K562 (cell line): Measurements from ENCODE around the gene SERINC3. TPM values are rescaled to one million over a fixed set of nuclear protein-coding genes. Genes with fewer than 3 reads are reported as not detected.

Source experiments
- ATAC-seq: fragments of 200-7000 bp; cut with Tn5 transposase; 3 replicates; pipeline ENCODE4 v1.9.1; 2020; ENCODE audit warnings: moderate library complexity
- BruUV-seq: library from RNA; stranded (reverse); fragments of 400-500 nt; replicated peaks from 2 replicates; lab custom pipeline; 2021; lab: Mats Ljungman, UMichigan
- CTCF ChIA-PET: fragments of 300-600 bp; formaldehyde crosslinking; extraction: SDS; loops from one replicate; lab custom pipeline; 2021; ENCODE audit warnings: low intra/inter-chr PET ratio; lab: Yijun Ruan, JAX
- POLR2A ChIA-PET: fragments of 300-600, 350-650 bp; sonication (Branson Sonifier 250); formaldehyde crosslinking; extraction: SDS; loops from one replicate; lab custom pipeline; 2021; ENCODE audit warnings: antibody characterized with exemption, inconsistent platforms; lab: Yijun Ruan, JAX
- DNase-seq, 4 experiments: peaks; one replicate each; pipeline versions ENCODE4 v3.0.0 to v3.0.0-alpha.2; 2011 to 2018; ENCODE audit warnings: low spot score in 3 of 4, mixed read lengths in 3 of 4; ENCODE audit errors: extremely low read depth in 1 of 4
- FAIRE-seq: peaks from 2 replicates; lab custom pipeline; 2011; peaks lifted over from hg19 to GRCh38; lab: Jason Lieb, UNC
- H2AFZ ChIP-seq: 2 replicates; pipeline ENCODE4 v1.6.0; 2011; ENCODE audit warnings: low read depth, low read length, control low read depth, inconsistent platforms
- H3K27ac ChIP-seq: fragments of 200-600 bp; 3 replicates; pipeline ENCODE4 v1.8.0; 2011; ENCODE audit warnings: low read depth, mild to moderate bottlenecking, control low read depth, inconsistent platforms, low read length, moderate library complexity, mixed read lengths; ENCODE audit errors: extremely low read depth
- H3K27me3 ChIP-seq, 2 experiments: fragments of 300-600 bp in 1 of 2; 2 replicates in 1 of 2; 3 replicates in 1 of 2; pipeline versions ENCODE4 v1.6.0 to v1.8.0; 2011; ENCODE audit warnings: inconsistent platforms in 2 of 2, low read length in 2 of 2, mild to moderate bottlenecking in 1 of 2, mixed read lengths in 1 of 2, moderate library complexity in 1 of 2; ENCODE audit not compliant: control insufficient read depth in 2 of 2, insufficient read depth in 2 of 2
- H3K36me3 ChIP-seq: fragments of 300-600 bp; 3 replicates; pipeline ENCODE4 v1.8.0; 2011; ENCODE audit warnings: mild to moderate bottlenecking, low read length, inconsistent platforms; ENCODE audit not compliant: control insufficient read depth, insufficient read depth
- H3K4me1 ChIP-seq, 2 experiments: fragments of 200-600 bp in 1 of 2; replicated peaks in 1 of 2; 2 replicates in 1 of 2; 3 replicates in 1 of 2; pipeline versions ENCODE4 v1.5.1 to v1.8.0; 2011; ENCODE audit warnings: inconsistent platforms in 2 of 2, low read length in 2 of 2, mild to moderate bottlenecking in 1 of 2, mixed read lengths in 1 of 2, moderate library complexity in 1 of 2; ENCODE audit not compliant: control insufficient read depth in 2 of 2, insufficient read depth in 2 of 2
- H3K4me2 ChIP-seq: 2 replicates; pipeline ENCODE4 v1.6.1; 2011; ENCODE audit warnings: low read length, control low read depth, inconsistent platforms, mixed read lengths; ENCODE audit not compliant: insufficient read depth
- H3K4me3 ChIP-seq: fragments of 200-600 bp; sonication (generic), shearing (Covaris generic); 2 replicates; pipeline ENCODE4 v1.5.1; 2016; ENCODE audit warnings: control low read depth, inconsistent platforms
- H3K79me2 ChIP-seq: fragments of 200-600 bp; 3 replicates; pipeline ENCODE4 v1.8.0; 2011; ENCODE audit warnings: low read length, inconsistent platforms; ENCODE audit not compliant: control insufficient read depth, insufficient read depth
- H3K9ac ChIP-seq, 2 experiments: 2 replicates each; pipeline versions ENCODE4 v1.6.0 to v1.6.1; 2011; ENCODE audit warnings: low read depth in 2 of 2, low read length in 2 of 2, control low read depth in 1 of 2, inconsistent platforms in 1 of 2, mild to moderate bottlenecking in 1 of 2, mixed read lengths in 1 of 2; ENCODE audit not compliant: insufficient read depth in 1 of 2
- H3K9me1 ChIP-seq: one replicate; pipeline ENCODE4 v1.6.0; 2011; ENCODE audit warnings: inconsistent platforms, mild to moderate bottlenecking, low read length, moderate library complexity; ENCODE audit not compliant: control insufficient read depth, insufficient read depth
- H3K9me3 ChIP-seq: replicated peaks from 2 replicates; pipeline ENCODE4 v1.5.1; 2011; ENCODE audit warnings: low read depth, low read length, inconsistent platforms; ENCODE audit not compliant: control insufficient read depth, insufficient read depth
- H4K20me1 ChIP-seq: replicated peaks from 2 replicates; pipeline ENCODE4 v1.6.1; 2011; ENCODE audit warnings: low read length, inconsistent platforms, mixed read lengths; ENCODE audit not compliant: control insufficient read depth, insufficient read depth
- ARID3B ChIP-seq: fragments of 250-450 bp; sonication (Bioruptor Pico); IDR thresholded peaks from 2 replicates; pipeline ENCODE4 v1.4.0; 2020; ENCODE audit warnings: borderline replicate concordance
- ETV6 ChIP-seq, 3 experiments: fragments of 150-350 bp in 1 of 3; sonication (generic) in 1 of 3; formaldehyde crosslinking in 1 of 3; IDR thresholded peaks; 2 replicates each; pipeline versions ENCODE4 v1.6.1 to v1.8.0; 2014 to 2022; ENCODE audit warnings: borderline replicate concordance in 2 of 3, low read depth in 2 of 3, antibody characterized with exemption in 1 of 3, low read length in 1 of 3, mild to moderate bottlenecking in 1 of 3, missing genetic modification reagents in 1 of 3
- GTF2F1 ChIP-seq: IDR thresholded peaks from 2 replicates; pipeline ENCODE4 v1.6.1; 2011; ENCODE audit warnings: low read depth, low read length, improper control_type of control experiment
- HNRNPK ChIP-seq: fragments of 200-400 bp; formaldehyde crosslinking; IDR thresholded peaks from one replicate; pipeline ENCODE4 v1.6.1; 2018; ENCODE audit warnings: mild to moderate bottlenecking, low read depth, low read length; ENCODE audit not compliant: poor library complexity, severe bottlenecking
- NFIC ChIP-seq: fragments of 450-650 bp; IDR thresholded peaks from 2 replicates; pipeline ENCODE4 v1.6.1; 2017; ENCODE audit warnings: mild to moderate bottlenecking, inconsistent platforms
- PPARD ChIP-seq: fragments of 250-450 bp; sonication (Bioruptor Pico); IDR thresholded peaks from 2 replicates; pipeline ENCODE4 v1.8.0; 2022; ENCODE audit warnings: inconsistent platforms, mild to moderate bottlenecking, moderate library complexity
- PURB ChIP-seq: sonication (generic); formaldehyde crosslinking; IDR thresholded peaks from 2 replicates; pipeline ENCODE4 v1.9.0; 2021; ENCODE audit warnings: low read depth, mild to moderate bottlenecking, missing genetic modification reagents
- SMAD1 ChIP-seq: fragments of 150-350 bp; IDR thresholded peaks from 2 replicates; pipeline ENCODE4 v1.6.1; 2014; ENCODE audit warnings: low read length, low read depth; ENCODE audit not compliant: partially characterized antibody
- TBP ChIP-seq: optimal IDR thresholded peaks from 2 replicates; pipeline ENCODE3; 2011; ENCODE audit warnings: low read depth, low read length, improper control_type of control experiment
- ZBTB11 ChIP-seq, 3 experiments: fragments of 200-800 bp in 1 of 3; fragments of 250-450 bp in 1 of 3; fragments of 450-650 bp in 1 of 3; sonication (Bioruptor Pico) in 1 of 3; sonication (Bioruptor generic) in 1 of 3; formaldehyde crosslinking in 1 of 3; IDR thresholded peaks; 2 replicates each; pipeline versions ENCODE4 v1.6.1 to v1.8.0; 2016 to 2022; ENCODE audit warnings: mild to moderate bottlenecking in 2 of 3, missing genetic modification characterization in 2 of 3, missing compliant biosample characterization in 1 of 3, moderate library complexity in 1 of 3
- ZNF146 ChIP-seq: IDR thresholded peaks from one replicate; pipeline ENCODE4 v1.6.1; 2018; ENCODE audit warnings: missing compliant biosample characterization; ENCODE audit not compliant: unreplicated experiment
- ZNF3 ChIP-seq: fragments of 250-450 bp; sonication (Bioruptor Pico); IDR thresholded peaks from 2 replicates; pipeline ENCODE4 v1.5.0; 2021; ENCODE audit warnings: mild to moderate bottlenecking, moderate library complexity
- ZNF398 ChIP-seq: fragments of 250-450 bp; sonication (Bioruptor Pico); IDR thresholded peaks from 2 replicates; pipeline ENCODE4 v1.8.0; 2021; ENCODE audit warnings: moderate library complexity, mild to moderate bottlenecking, inconsistent platforms
- WGBS: fragments of 100-300 bp; shearing (Covaris generic); methylation state at CpG from one replicate; pipeline ENCODE4 v1.1.6; 2016; ENCODE audit warnings: low coverage, mixed read lengths; ENCODE audit not compliant: insufficient coverage; ENCODE audit errors: missing lambda C conversion rate; 5-methylcytosine and 5-hydroxymethylcytosine counted together
- in situ Hi-C: fragments of 300-500 bp; cut with MboI; formaldehyde crosslinking; loops from 4 replicates; pipeline ENCODE4 v1.15.0; 2018; ENCODE audit warnings: inconsistent platforms, mixed read lengths
- intact Hi-C: fragments of 100-400 bp; cut with micrococcal nuclease; formaldehyde crosslinking; loops from 2 replicates; pipeline ENCODE4 v1.14.2; 2022
- polyA plus RNA-seq, 8 experiments: library from polyadenylated mRNA; depleted of rRNA in 4 of 8; stranded (reverse) in 5 of 8; unstranded in 3 of 8; fragments of >200 nt; fragmentation: Nextera tagmentation in 2 of 8; fragmentation: Illumina TruSeq in 1 of 8; extraction: Ambion mirVana in 2 of 8; extraction: Trizol in 1 of 8; gene quantifications; 2 replicates each; pipeline versions ENCODE4 v1.2.1 to v1.2.3, GENCODE V29; 2011 to 2014; ENCODE audit warnings: inconsistent platforms in 1 of 8, missing spikeins in 1 of 8
- total RNA-seq, 7 experiments: library from RNA; depleted of rRNA in 6 of 7; stranded (reverse); fragments of >200 nt in 6 of 7; fragmentation: Illumina TruSeq in 2 of 7; extraction: Trizol in 2 of 7; gene quantifications; 2 replicates each; pipeline versions ENCODE4 v1.2.1 to v1.2.3, GENCODE V29; 2011 to 2021; ENCODE audit warnings: low replicate concordance in 1 of 7

The SERINC3 gene
- total and polyA plus RNA-seq, 9 of the 15 experiments (the other 6 are each of a cell fraction or from before 2014, with no cell fraction given), result 24.7 to 107 (median 48.8) TPM

- H3K27me3 ChIP-seq, result peaks cover 8 to 38% of the 10 kb centered on the region in 2 experiments; a peak in 4 of 5 replicates
- H3K36me3 ChIP-seq, result no peaks in the 10 kb centered on the region
- H3K79me2 ChIP-seq, result no peaks in the 10 kb centered on the region
- H3K4me1 ChIP-seq, result peaks cover 0 to 4% of the 10 kb centered on the region in 2 experiments; a peak in 1 of 5 replicates
- no peaks in the 10 kb centered on the region for H3K9me1 ChIP-seq
- H2AFZ ChIP-seq, result no peak overlapping the region
- DNase-seq, result no peak
- in situ Hi-C loops (no loop called here), intact Hi-C loops (no loop called here)
- ATAC-seq, result no peak
- no TSS peak for BruUV-seq
- H4K20me1 ChIP-seq, result no peaks in the 10 kb centered on the region; the same call in none of the 2 replicates
- H3K27ac ChIP-seq, result no peak overlapping the region
- WGBS, result 2% methylated on average over 7 of the region's 7 CpGs
- H3K9ac ChIP-seq, result no peak overlapping the region
- POLR2A ChIA-PET, result no interaction called here
- H3K4me3 ChIP-seq, result no peak overlapping the region
- no peaks in the 10 kb centered on the region for H3K9me3 ChIP-seq
- H3K4me2 ChIP-seq, result no peak overlapping the region
- no peak for FAIRE-seq
- CTCF ChIA-PET, result interaction anchor here (0.6 kb wide), 1 partner anchor 237 kb away, joined by 3 read pairs; no protein-coding TSS in a partner anchor
- TF ChIP-seq GTF2F1, result no peak
- TF ChIP-seq PPARD, result no peak
- no peak for TF ChIP-seq TBP
- no peak for TF ChIP-seq ETV6 (IDR thresholded peaks at IDR 0.05; ENCODE audit: borderline replicate concordance in 1 of 2, low read depth in 2 of 2, low read length in 1 of 2)
- TF ChIP-seq ETV6 (CRISPR knock-in tag; IDR thresholded peaks at IDR 0.05; ENCODE audit: borderline replicate concordance), result no peak
- no peak for TF ChIP-seq HNRNPK
- TF ChIP-seq ZNF3 (CRISPR knock-in tag), result no peak
- TF ChIP-seq PURB (CRISPR knock-in tag), result no peak
- TF ChIP-seq ZBTB11 (CRISPR knock-in tag; IDR thresholded peaks at IDR 0.05), result no peak
- TF ChIP-seq ZNF398 (CRISPR knock-in tag), result no peak
- no peak for TF ChIP-seq SMAD1
- no peak for TF ChIP-seq ZNF146 (CRISPR knock-in tag)
- no peak for TF ChIP-seq NFIC
- no peak for TF ChIP-seq ARID3B
These were observed 70.9 kb downstream of the SERINC3 start for GRCh38 chr20:44450903-44451450.
